ENCODE measurements around the gene RGS21.

RGS21 gene

DNA sequence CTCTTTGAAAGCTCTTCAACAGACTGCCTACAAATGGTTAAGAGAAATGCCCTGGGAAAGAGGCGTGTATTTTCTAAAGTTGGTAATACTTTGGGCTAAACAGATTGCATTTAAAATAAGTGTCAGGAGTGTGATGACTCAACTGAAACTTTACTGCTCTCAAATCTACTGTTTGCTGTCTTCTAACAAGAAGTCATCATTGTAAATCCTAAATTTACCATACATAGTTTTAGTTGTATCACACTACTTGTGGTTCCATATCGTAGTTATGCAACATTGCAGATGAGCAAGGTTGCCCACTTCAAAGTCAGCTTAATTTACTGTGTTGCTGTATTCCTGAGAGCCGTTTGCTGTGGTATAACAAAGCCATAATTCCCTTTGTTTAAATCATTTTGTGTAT lies 59.6 kb downstream of the RGS21 start:
- Histone ChIP-seq H3K36me3 (ENCODE audit: insufficient read depth, low read length) (no peaks in the 10 kb centered on the region), H3K9ac (ENCODE audit: low read depth, low read length, poor library complexity, severe bottlenecking) (no peak overlapping the region), H3K9me3 (ENCODE audit: insufficient read depth, low read depth, low read length) (no peaks in the 10 kb centered on the region), H4K20me1 (ENCODE audit: insufficient read depth, low read length, poor library complexity, severe bottlenecking) (no peaks in the 10 kb centered on the region), H3K9me2 (replicated peaks; ENCODE audit: low read depth, low read length) (no peaks in the 10 kb centered on the region), H3K4me3 (ENCODE audit: low read length, poor library complexity, severe bottlenecking) (no peak overlapping the region), H3K4me2 (ENCODE audit: low read depth, low read length, poor library complexity, severe bottlenecking) (no peak overlapping the region), H2AFZ (ENCODE audit: low read length) (no peak overlapping the region), H3K79me2 (ENCODE audit: insufficient read depth, low read length) (no peaks in the 10 kb centered on the region), H3K27me3 (ENCODE audit: insufficient read depth, low read length, poor library complexity, severe bottlenecking) (no peaks in the 10 kb centered on the region), H3K4me1 (ENCODE audit: insufficient read depth, low read length, poor library complexity, severe bottlenecking) (no peaks in the 10 kb centered on the region), H3F3A (ENCODE audit: low read depth) (no peaks in the 10 kb centered on the region)
- TF ChIP-seq, protein P1, sequence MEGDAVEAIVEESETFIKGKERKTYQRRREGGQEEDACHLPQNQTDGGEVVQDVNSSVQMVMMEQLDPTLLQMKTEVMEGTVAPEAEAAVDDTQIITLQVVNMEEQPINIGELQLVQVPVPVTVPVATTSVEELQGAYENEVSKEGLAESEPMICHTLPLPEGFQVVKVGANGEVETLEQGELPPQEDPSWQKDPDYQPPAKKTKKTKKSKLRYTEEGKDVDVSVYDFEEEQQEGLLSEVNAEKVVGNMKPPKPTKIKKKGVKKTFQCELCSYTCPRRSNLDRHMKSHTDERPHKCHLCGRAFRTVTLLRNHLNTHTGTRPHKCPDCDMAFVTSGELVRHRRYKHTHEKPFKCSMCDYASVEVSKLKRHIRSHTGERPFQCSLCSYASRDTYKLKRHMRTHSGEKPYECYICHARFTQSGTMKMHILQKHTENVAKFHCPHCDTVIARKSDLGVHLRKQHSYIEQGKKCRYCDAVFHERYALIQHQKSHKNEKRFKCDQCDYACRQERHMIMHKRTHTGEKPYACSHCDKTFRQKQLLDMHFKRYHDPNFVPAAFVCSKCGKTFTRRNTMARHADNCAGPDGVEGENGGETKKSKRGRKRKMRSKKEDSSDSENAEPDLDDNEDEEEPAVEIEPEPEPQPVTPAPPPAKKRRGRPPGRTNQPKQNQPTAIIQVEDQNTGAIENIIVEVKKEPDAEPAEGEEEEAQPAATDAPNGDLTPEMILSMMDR (conservative IDR thresholded peaks at IDR 0.05; ENCODE audit: low read length): no peak
- no peak for TF ChIP-seq EZH2phosphoT487 (IDR thresholded peaks at IDR 0.05; ENCODE audit: borderline replicate concordance)

DNA sequence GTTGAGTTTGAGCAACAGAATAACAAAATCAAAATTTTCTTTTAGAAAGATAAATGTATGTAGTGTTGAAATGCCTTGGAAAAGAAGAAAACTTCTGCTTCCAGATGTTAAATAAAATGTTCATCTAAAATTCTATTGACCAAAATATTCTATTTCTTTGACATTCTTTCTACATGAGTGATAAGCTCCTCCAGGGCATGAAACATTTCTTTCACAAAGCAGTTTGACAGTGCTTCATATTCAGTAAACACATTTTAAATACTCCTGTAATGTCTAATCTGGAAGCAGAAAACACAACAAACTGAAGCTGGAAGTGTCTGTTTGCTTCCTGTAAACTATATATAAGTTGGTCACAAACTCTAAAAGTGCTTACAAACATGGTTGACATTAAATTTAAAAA lies 61.5 kb downstream of the RGS21 start:
- H3K4me1 ChIP-seq (ENCODE audit: insufficient read depth, low read length, poor library complexity, severe bottlenecking): no peaks in the 10 kb centered on the region
- no peak overlapping the region for H3K9ac ChIP-seq (ENCODE audit: low read depth, low read length, poor library complexity, severe bottlenecking)
- no peaks in the 10 kb centered on the region for H4K20me1 ChIP-seq (ENCODE audit: insufficient read depth, low read length, poor library complexity, severe bottlenecking)
- no peaks in the 10 kb centered on the region for H3K9me2 ChIP-seq (replicated peaks; ENCODE audit: low read depth, low read length)
- H3K36me3 ChIP-seq (ENCODE audit: insufficient read depth, low read length): no peaks in the 10 kb centered on the region
- H3K27me3 ChIP-seq (ENCODE audit: insufficient read depth, low read length, poor library complexity, severe bottlenecking): no peaks in the 10 kb centered on the region
- TF ChIP-seq, protein P1 (conservative IDR thresholded peaks at IDR 0.05; ENCODE audit: low read length): no peak
- no peak for TF ChIP-seq EZH2phosphoT487 (IDR thresholded peaks at IDR 0.05; ENCODE audit: borderline replicate concordance)
- no peaks in the 10 kb centered on the region for H3F3A ChIP-seq (ENCODE audit: low read depth)
- no peaks in the 10 kb centered on the region for H3K9me3 ChIP-seq (ENCODE audit: insufficient read depth, low read depth, low read length)
- no peak overlapping the region for H3K4me2 ChIP-seq (ENCODE audit: low read depth, low read length, poor library complexity, severe bottlenecking)
- no peak overlapping the region for H2AFZ ChIP-seq (ENCODE audit: low read length)
- no peak overlapping the region for H3K4me3 ChIP-seq (ENCODE audit: low read length, poor library complexity, severe bottlenecking)
- no peaks in the 10 kb centered on the region for H3K79me2 ChIP-seq (ENCODE audit: insufficient read depth, low read length)

DNA sequence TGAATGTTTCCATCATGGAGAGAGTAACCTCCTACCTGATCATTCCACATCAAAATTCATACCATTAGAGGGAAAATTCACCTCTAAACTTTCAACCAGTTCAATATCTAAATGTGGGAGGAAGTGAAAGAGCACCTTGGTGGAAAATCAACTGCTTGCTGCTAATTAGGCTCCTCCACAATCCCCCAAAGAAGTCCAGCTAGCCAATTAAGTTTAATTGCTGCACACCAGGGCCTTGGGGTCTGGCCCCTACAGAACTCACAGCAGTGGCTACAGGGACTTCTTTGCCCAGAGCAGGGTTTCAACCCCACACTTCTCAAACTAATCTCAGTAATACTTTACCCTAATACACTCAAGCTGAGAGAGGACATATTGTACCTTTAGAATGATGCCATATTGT lies 62.1 kb downstream of the RGS21 start:
- no peaks in the 10 kb centered on the region for H4K20me1 ChIP-seq (ENCODE audit: insufficient read depth, low read length, poor library complexity, severe bottlenecking)
- H3F3A ChIP-seq (ENCODE audit: low read depth): no peaks in the 10 kb centered on the region

More for the DNA sequence above, 62.1 kb downstream of the RGS21 start:
- Histone ChIP-seq H3K9me2 (replicated peaks; ENCODE audit: low read depth, low read length) (no peaks in the 10 kb centered on the region), H3K4me3 (ENCODE audit: low read length, poor library complexity, severe bottlenecking) (no peak overlapping the region), H3K9ac (ENCODE audit: low read depth, low read length, poor library complexity, severe bottlenecking) (no peak overlapping the region), H2AFZ (ENCODE audit: low read length) (no peak overlapping the region), H3K79me2 (ENCODE audit: insufficient read depth, low read length) (no peaks in the 10 kb centered on the region), H3K36me3 (ENCODE audit: insufficient read depth, low read length) (no peaks in the 10 kb centered on the region), H3K27me3 (ENCODE audit: insufficient read depth, low read length, poor library complexity, severe bottlenecking) (no peaks in the 10 kb centered on the region), H3K4me1 (ENCODE audit: insufficient read depth, low read length, poor library complexity, severe bottlenecking) (no peaks in the 10 kb centered on the region), H3K9me3 (ENCODE audit: insufficient read depth, low read depth, low read length) (no peaks in the 10 kb centered on the region), H3K4me2 (ENCODE audit: low read depth, low read length, poor library complexity, severe bottlenecking) (no peak overlapping the region)
- TF ChIP-seq, protein P1 (conservative IDR thresholded peaks at IDR 0.05; ENCODE audit: low read length): no peak
- TF ChIP-seq EZH2phosphoT487 (IDR thresholded peaks at IDR 0.05; ENCODE audit: borderline replicate concordance): no peak
